GM18873 (cell line): ENCODE data around the gene TRIM17.

Experiments used
- ATAC-seq: cut with Tn5 transposase; IDR thresholded peaks from one replicate; pipeline ENCODE4 v1.9.1; 2021; ENCODE audit warnings: mild to moderate bottlenecking, moderate library complexity, moderate number of reproducible peaks; ENCODE audit not compliant: unreplicated experiment, low FRiP score

Gene TRIM17

DNA sequence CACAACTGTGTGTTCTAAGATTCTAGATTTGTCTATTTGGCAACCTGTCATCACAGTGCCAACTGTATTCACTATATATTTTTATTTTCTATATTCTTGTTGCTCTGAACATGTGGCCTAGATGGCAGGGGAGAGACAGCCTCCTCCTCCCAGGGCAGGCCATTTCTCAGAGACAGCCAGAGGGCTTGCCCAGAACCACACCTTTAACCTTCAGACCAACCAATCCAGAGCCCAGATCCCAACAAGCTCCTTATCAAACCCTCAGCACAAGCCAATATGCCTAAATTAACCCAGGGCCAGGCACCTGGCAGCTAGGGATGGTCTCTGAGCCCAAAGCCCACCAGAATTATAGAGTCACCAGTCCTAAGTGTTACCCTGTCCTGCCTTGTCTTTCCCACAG, 29.3 kb downstream of the TRIM17 start:
- no peak for ATAC-seq

DNA sequence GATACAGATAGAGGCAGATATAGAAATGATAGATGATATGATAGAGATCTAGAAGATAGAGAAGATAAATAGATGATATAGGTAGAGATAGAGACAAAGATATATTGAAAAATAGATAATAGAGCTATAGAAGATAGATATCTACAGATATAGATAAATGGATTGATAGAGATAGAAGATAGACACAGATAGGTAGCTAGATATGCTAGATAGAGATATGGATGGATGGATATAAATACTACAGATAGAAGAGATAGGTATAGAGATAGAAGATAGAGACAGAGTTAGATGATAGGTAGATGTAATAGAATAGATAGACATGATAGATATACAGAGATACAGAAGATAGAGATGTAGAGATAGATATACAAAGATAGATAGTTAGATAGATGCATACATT, 31.4 kb downstream of the TRIM17 start:
- no peak for ATAC-seq

DNA sequence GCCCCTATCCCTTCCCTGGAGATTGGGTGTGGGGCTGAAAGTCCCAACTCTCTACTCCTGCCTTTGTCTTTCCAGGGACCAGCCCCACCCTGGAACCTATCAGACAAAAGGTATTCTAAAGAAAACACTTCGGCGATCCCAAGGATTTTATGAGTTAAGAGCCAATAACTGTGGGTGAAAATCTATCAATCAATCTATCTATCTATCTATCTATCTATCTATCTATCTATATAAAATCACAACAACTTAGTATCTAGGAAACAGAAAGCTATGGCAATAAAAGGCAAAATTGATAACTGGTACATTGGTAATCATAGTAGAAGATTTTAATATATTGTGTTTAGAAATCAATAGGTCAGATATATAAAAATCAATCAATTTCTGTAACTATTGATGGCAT, 32.9 kb downstream of the TRIM17 start:
- ATAC-seq: no peak

DNA sequence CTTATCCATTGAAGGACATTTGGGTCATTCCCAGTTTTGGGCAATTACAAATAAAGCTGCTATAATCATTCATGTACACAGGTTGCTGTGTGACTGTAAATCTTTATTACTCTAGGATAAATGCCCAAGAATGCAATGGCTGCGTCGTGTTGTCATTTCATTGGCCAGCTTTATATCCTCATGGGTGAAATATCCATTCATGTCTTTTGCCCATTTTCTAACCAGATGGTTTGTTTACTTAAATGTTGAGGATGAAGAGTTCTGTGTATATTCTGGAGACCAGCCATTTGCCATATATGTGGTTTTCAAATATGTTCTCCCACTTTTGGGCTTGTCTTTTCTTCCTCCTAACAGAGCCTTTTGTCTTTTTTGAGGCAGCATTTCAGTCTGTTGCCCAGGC, 35.3 kb downstream of the TRIM17 start:
- no peak for ATAC-seq

DNA sequence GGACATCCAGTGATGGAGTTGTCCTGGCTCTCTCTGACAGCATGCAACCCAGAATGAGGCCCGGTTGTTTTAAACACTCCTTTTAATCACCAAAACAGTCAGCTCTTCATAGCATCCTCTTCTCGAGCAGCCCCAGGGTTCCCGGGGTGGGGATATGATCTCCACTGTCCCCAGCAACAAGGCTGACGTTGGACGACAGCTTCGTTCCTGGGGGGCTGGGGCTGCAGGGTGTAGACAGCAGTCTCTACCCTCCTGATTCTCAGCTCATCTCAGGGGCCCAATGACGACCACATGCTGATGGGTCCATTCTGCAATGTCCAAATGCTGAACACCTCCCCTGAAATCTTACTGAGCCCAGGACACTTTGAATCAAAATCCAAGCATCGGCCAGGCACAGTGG, 37.0 kb downstream of the TRIM17 start:
- ATAC-seq: no peak

DNA sequence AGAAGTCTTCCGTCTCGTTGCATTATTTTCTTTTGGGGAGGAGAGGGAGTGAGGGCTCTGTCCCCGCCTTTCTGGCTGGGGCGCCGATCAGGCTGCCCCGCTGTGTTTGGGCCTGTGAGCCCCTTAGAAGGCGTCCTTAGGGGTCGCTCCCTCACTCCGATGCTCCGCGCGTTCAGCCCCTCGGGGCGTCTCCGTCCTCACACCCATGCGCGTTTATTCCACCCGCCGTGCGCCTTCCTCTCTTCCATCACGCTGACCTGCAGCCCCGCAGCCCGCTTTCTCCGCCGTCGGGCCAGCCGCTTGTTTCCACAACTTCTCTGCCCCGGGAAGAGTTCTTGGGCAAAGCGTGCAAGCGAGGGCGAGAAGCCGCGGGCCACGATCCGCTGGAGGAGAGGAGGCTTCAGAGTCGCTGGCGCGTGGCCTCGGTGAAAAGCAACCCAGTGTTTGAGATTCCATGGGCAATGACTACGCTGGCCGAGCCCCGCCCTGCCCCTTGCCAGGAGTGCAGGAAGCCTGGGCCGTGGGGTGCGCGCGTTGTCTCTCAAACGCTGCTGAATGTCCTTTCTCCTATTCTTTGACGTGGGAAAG, 37.7 kb downstream of the TRIM17 start:
- ATAC-seq: no peak

DNA sequence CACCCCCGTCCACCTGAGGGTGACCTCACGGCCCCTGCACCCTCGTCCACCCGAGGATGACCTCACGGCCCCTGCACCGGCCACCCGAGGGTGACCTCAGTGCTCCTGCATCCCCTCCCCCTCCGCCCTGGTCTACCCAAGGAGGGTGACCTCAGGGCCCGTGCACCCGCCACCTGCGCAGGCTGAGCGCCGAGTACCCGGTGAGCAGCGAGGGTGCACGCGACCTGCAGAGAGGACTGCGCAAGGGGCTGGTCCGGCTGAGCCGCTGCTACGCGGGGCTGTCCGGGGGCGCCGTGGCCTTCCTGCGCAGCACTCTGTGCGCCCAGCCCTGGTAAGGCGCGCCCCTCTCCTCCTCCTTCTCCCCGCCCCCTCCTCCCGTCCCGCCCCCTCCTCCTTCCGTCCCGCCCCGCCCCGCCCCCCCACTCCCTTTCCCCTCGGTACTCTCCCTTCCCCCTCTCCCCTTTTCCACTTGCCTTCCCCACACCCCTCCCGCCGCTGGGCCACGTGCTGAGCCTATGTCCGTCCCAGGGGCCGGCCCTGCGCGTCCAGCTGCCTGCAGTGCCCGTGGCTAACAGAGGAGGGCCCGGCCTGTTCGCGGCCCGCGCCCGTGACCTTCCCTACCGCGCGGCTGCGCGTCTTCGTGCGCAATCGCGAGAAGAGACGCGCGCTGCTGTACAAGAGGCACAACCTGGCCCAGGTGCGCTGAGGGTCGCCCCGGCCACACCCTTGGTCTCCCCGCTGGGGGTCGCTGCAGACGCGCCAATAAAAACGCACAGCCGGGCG, 38.4 kb downstream of the TRIM17 start:
- no peak for ATAC-seq

DNA sequence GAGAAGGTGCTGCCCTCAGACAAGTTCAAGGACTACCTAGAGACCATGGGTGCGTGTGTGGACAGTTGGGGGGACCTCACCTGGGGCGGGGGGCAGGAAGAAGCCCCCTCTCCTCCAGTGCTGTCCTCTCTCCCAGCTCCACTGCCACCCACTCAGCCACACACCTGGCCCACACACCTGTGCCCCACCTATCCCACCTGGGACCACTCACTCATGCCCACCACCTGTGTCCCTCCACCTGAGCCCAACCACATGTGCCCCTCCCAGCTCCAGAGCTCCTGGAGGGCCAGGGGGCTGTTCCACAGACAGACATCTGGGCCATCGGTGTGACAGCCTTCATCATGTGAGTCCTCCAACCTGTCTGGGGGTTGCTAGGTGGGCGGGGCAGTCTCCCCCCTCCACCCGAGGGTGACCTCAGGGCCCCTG, 39.0 kb downstream of the TRIM17 start:
- no peak for ATAC-seq

DNA sequence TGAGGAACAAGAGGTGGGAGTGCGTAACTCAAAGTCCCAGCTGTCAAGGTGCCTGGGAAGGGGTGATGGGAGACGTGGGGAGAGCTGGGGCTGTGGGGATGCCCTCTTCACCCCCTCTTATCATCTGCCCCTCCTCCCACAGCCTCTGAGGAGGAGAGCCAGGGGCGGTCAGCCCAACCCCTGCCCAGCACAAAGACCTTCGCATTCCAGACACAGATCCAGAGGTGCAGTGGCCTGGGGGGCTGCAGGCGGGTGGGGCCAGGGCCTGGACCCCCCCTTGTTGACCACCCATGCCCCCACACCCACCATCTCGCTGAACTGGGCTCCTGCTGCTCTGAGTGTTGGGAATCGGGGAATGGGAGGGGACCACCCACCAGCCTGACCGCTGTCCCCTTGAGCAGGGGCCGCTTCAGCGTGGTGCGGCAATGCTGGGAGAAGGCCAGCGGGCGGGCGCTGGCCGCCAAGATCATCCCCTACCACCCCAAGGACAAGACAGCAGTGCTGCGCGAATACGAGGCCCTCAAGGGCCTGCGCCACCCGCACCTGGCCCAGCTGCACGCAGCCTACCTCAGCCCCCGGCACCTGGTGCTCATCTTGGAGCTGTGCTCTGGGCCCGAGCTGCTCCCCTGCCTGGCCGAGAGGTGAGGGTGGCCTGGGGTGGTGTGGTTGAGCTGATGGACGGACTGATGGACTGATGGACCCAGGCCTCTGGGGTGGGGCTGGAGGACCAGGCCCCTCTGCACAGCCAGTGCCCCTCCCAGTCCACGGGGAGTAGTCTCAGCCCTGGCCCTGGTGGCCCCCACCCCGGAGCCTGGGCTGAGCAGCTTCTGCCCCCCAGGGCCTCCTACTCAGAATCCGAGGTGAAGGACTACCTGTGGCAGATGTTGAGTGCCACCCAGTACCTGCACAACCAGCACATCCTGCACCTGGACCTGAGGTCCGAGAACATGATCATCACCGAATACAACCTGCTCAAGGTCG, 39.7 kb downstream of the TRIM17 start:
- ATAC-seq: no peak

DNA sequence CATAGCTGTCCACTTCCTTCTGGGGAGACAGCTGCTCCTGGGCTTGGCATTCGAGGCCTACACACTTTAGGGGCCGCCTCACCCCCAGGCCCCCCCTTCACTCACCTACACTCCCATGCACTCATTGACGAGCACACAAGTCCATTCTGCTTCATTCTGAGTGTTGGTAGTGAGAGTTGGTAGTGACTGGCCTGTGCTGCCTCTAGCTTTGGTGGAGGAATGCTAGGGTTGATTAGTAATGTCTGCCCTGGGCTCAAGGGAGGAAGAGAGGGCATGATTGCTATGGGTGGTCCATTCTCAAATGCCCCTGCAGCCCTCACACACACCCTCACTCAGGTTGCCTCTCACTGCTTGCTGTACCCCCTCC, 40.4 kb downstream of the TRIM17 start:
- ATAC-seq: no peak

DNA sequence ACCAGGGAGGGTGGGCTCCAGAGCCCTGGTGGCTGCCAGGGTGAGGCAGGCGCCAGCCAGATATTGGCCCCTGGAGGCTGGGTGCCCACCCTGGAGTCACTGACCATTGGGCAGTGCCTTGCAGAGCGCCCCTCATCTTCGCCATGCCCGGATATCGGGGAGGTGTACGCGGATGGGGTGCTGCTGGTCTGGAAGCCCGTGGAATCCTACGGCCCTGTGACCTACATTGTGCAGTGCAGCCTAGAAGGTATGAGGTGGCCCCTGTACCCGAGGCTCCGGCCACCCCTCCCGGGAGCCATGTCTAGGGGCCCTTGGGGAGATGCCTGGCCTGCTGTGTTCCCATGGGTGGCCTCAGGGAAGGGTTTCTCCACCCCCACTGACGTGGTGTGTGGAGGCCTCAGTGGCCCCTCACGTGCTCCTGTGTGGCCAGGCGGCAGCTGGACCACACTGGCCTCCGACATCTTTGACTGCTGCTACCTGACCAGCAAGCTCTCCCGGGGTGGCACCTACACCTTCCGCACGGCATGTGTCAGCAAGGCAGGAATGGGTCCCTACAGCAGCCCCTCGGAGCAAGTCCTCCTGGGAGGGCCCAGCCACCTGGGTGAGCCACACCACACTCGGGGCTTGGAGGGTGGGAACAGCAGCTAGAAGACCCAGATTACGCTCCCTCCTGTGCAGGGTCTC, 40.9 kb downstream of the TRIM17 start:
- ATAC-seq: no peak

DNA sequence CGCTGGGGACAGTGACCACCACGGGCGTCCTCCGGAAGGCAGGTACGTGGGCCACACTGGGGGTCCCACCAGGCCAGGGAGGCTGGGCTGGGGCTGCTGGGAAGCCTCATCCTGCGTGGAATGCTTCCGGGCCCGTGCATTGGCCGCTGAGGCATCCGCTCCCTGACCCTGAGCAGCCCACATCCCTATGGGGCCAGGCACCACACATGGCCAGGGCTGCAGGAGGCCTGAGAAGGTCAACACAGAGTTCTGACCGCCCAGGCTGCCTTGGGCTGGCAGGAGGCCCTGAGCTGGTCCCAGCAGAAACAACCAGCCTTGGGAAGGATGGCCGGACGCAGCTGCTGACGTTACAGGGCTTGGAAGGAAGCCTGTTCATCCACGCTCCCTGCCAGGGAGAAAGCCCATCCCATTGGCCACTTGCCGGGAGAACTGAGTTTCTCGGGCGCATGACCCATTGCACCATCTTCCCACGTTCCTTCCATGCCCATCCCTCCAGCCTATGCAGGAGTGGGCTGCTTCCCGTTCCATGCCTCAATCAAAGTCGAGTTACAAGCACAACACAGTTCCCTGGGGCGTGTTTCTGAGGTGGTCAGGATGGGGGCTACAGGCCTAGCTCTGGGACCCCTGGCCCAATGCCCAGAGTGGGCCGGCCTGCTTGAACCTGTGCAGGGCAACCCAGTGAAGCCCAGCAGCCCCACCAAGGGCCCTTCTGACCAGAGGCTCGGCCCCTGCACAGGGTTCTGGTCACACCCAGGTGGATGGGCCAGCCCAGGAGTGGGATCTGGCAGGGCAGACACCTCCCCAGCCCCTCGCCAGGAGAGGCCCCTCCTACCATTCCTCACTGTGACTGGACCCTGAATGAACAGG, 41.7 kb downstream of the TRIM17 start:
- ATAC-seq: no peak

DNA sequence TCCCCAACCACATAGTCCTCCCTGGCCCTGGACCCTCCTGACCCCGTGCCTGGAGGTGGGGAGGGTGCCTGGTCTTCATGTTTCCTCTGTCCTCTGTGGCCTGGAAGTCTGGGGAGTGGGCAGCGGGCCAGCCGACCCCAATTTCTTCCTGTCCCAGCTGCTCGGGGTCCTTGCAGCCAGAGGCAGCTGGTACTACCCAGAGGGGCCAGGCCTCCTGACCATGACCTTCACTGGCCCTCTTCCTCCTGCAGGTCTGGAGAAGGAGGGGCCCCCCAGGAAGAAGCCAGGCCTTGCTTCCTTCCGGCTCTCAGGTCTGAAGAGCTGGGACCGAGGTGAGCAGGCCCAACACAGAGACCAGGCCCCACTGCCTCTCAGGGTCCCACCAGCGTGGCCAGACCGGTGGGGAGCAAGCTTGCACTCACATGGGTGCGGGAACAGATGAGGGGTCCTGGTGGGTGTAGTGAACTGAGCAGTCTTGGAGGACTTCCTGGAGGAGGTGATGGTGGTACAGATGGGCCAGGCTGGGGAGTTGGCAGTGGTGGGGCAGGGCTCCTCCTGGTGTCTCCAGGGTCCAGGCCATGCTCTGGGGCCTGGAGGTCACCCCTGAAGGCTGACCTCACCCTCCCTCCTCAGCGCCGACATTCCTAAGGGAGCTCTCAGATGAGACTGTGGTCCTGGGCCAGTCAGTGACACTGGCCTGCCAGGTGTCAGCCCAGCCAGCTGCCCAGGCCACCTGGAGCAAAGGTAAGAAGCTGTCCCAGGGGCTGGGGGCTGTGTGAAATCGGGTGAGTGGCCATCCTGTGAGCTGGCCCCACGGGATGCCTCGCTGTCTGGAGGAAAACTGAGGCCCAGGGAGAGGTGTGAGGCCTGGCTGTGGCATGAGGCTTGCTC, 42.7 kb downstream of the TRIM17 start:
- ATAC-seq: no peak

DNA sequence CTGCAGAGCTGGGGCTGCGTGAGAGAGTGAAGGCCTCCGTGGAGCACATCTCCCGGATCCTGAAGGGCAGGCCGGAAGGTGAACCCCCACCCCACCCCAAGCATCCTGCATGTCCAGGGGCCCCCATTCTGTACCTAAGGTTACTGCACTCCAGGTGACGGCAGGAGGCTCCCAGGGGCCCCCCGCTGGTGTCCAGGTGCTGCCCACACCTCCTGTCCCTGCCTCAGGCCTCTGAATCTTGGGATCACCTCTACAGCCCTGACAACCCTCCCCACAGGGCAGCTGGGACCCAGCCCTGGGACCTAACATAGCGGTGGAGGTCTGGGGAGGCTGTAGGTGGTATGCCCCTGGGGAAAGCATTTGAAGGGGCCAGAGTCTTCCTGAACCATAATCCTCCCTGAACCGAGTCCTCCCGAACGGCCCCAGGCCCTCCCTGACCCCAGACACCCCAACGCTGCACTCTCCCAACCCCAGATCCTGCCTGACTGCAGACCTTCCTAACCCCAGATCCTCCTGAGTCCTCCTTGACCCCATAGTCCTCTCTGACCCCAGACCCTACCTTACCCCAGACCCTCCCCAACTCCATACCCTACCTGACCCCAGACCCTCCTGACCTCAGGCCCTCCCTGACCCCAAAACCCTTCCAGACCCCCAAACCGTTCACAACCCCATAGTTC, 43.5 kb downstream of the TRIM17 start:
- ATAC-seq: no peak

DNA sequence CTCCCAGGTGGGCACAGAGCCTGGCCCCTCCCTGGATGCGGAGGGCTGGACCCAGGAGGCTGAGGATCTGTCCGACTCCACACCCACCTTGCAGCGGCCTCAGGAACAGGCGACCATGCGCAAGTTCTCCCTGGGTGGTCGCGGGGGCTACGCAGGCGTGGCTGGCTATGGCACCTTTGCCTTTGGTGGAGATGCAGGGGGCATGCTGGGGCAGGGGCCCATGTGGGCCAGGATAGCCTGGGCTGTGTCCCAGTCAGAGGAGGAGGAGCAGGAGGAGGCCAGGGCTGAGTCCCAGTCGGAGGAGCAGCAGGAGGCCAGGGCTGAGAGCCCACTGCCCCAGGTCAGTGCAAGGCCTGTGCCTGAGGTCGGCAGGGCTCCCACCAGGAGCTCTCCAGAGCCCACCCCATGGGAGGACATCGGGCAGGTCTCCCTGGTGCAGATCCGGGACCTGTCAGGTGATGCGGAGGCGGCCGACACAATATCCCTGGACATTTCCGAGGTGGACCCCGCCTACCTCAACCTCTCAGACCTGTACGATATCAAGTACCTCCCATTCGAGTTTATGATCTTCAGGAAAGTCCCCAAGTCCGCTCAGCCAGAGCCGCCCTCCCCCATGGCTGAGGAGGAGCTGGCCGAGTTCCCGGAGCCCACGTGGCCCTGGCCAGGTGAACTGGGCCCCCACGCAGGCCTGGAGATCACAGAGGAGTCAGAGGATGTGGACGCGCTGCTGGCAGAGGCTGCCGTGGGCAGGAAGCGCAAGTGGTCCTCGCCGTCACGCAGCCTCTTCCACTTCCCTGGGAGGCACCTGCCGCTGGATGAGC, 44.3 kb downstream of the TRIM17 start:
- no peak for ATAC-seq

DNA sequence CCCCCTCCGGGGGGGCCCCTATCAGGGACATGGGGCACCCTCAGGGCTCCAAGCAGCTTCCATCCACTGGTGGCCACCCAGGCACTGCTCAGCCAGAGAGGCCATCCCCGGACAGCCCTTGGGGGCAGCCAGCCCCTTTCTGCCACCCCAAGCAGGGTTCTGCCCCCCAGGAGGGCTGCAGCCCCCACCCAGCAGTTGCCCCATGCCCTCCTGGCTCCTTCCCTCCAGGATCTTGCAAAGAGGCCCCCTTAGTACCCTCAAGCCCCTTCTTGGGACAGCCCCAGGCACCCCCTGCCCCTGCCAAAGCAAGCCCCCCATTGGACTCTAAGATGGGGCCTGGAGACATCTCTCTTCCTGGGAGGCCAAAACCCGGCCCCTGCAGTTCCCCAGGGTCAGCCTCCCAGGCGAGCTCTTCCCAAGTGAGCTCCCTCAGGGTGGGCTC, 44.9 kb downstream of the TRIM17 start:
- ATAC-seq: no peak
